Measurements from ENCODE around the gene BTBD9.
A peak's percentile ranks its signal among the peaks of the same experiment; 100 is the strongest.

Gene BTBD9

DNA sequence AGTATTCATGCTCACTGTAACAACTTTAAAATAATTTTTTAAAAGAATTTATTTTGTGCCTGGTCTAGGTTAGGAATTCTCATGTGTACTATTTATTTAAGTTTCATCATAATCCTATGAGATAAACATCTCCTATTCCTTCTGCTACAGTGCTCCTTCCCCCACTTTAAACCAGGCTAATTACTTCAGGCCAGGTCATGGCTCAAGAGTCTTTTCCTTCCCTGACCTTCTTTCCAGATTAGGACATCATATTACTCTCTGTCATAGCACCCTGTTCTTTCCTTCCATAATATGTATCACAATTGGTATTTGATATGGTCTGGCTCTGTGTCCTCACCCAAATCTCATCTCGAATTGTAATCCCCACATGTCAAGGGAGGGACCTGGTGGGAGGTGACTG, 239.0 kb downstream of the BTBD9 start:
- no peak for ATAC-seq
- no peak for TF ChIP-seq GLIS3 (CRISPR knock-in tag; IDR thresholded peaks at IDR 0.05)

DNA sequence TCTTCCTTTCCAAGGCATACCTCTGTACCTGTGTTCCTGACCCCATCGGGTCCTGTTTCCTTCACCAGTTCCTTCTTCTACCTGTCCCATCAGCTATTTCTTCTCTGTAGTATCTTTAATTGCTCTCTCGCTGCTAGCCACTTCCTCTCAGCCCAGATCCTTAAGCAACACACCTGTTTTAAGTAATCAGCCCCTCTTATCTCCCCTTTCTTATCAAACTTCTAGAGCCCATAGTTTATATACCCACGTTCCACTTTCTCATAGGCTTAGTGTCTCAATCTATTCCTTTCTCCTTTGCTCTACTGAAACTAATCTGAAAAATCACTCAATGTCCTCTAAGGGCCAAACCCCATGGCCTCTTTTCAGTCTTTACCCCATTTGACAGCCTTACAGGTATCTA, 239.6 kb downstream of the BTBD9 start:
- no peak for ATAC-seq

GRCh38 chr6:38396209-38396608, 243.5 kb downstream of the BTBD9 start:
- no peak for ATAC-seq
- no peak for TF ChIP-seq GLIS3 (CRISPR knock-in tag; IDR thresholded peaks at IDR 0.05)
- TF ChIP-seq OSR1 (CRISPR knock-in tag; IDR thresholded peaks at IDR 0.05) = no peak

More for the DNA sequence above, 239.6 kb downstream of the BTBD9 start:
- TF ChIP-seq BACH2 (CRISPR knock-in tag; IDR thresholded peaks at IDR 0.05; ENCODE audit: borderline replicate concordance) = no peak
- TF ChIP-seq TSHZ2 (CRISPR knock-in tag; IDR thresholded peaks at IDR 0.05) = no peak
- TF ChIP-seq ESRRG (CRISPR knock-in tag; IDR thresholded peaks at IDR 0.05) = no peak
- TF ChIP-seq TCF4 (CRISPR knock-in tag; IDR thresholded peaks at IDR 0.05; ENCODE audit: borderline replicate concordance) = no peak
- TF ChIP-seq GLIS3 (CRISPR knock-in tag; IDR thresholded peaks at IDR 0.05) = no peak
- no peak for TF ChIP-seq PATZ1 (CRISPR knock-in tag; IDR thresholded peaks at IDR 0.05; ENCODE audit: borderline replicate concordance)
- no peak for TF ChIP-seq RARB (CRISPR knock-in tag; IDR thresholded peaks at IDR 0.05)
- no peak for TF ChIP-seq ISL1 (CRISPR knock-in tag; IDR thresholded peaks at IDR 0.05)
- no peak for TF ChIP-seq ZNF70 (CRISPR knock-in tag; IDR thresholded peaks at IDR 0.05)
- no peak for TF ChIP-seq PPARA (CRISPR knock-in tag; IDR thresholded peaks at IDR 0.05; ENCODE audit: borderline replicate concordance)

- no peak for ATAC-seq
- no peak for TF ChIP-seq ZNF8 (CRISPR knock-in tag; IDR thresholded peaks at IDR 0.05)
- TF ChIP-seq ISL1 (CRISPR knock-in tag; IDR thresholded peaks at IDR 0.05) = no peak
- no peak for TF ChIP-seq PATZ1 (CRISPR knock-in tag; IDR thresholded peaks at IDR 0.05; ENCODE audit: borderline replicate concordance)
These were observed 245.7 kb downstream of the BTBD9 start for GRCh38 chr6:38393986-38394385.

DNA sequence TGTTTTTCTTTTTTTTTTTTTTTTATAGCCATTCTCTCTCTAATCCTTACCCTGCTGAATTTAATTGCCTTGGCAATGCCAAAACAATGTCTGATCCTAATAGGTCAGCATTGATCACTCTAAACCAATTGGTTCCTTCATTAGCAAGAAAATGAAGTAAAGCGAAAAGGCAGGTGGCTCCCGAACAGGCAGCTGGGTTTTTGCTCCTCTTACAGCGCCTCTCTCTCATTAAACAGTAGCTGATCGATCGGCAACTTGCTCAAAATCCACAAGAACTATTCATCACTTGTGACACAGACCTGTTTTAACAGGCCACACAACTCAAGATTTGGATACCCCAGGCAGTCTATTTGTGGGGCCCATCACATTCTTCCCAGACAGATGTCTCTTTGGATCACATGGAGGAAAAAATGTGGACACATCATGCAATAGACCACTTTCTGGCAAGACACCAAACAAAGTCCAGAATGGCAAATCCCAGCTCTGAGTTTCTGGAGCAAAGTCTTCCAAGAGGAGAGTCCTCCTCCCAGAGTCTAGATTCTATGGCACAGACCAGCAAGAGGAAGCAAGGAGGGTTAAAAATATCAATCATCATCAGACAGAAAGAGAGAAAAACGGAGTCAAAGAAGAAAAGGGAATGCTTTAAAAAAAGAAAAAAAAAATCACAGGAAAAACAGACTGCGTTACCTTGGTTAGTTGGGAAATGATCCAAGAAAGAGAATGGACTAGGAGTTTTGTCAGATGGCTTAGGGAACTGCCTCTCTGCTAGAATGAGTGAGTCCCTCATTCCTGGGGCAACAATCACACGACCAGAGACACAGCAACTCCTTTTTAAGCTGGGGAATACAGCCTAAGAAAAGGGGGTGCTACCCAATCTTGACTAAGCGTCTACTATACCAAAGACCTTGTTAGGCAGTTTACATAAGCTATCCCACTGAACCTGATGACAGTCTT, 247.8 kb downstream of the BTBD9 start:
- peak; percentile 34; the same call in 1 of the 3 replicates for ATAC-seq
- no peak for TF ChIP-seq TOX (CRISPR knock-in tag; IDR thresholded peaks at IDR 0.05; ENCODE audit: borderline replicate concordance)
- TF ChIP-seq PATZ1 (CRISPR knock-in tag; IDR thresholded peaks at IDR 0.05; ENCODE audit: borderline replicate concordance) = no peak
- TF ChIP-seq TSHZ2 (CRISPR knock-in tag; IDR thresholded peaks at IDR 0.05) = no peak
- no peak for TF ChIP-seq ZNF565 (CRISPR knock-in tag; conservative IDR thresholded peaks at IDR 0.05; ENCODE audit: low read depth)
- TF ChIP-seq, protein P1, sequence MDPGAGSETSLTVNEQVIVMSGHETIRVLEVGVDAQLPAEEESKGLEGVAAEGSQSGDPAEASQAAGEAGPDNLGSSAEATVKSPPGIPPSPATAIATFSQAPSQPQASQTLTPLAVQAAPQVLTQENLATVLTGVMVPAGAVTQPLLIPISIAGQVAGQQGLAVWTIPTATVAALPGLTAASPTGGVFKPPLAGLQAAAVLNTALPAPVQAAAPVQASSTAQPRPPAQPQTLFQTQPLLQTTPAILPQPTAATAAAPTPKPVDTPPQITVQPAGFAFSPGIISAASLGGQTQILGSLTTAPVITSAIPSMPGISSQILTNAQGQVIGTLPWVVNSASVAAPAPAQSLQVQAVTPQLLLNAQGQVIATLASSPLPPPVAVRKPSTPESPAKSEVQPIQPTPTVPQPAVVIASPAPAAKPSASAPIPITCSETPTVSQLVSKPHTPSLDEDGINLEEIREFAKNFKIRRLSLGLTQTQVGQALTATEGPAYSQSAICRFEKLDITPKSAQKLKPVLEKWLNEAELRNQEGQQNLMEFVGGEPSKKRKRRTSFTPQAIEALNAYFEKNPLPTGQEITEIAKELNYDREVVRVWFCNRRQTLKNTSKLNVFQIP (CRISPR knock-in tag; IDR thresholded peaks at IDR 0.05; ENCODE audit: borderline replicate concordance, low read depth) = no peak
- TF ChIP-seq GLIS3 (CRISPR knock-in tag; IDR thresholded peaks at IDR 0.05) = no peak
- no peak for TF ChIP-seq ZFP3 (CRISPR knock-in tag; IDR thresholded peaks at IDR 0.05)
- no peak for TF ChIP-seq PPARA (CRISPR knock-in tag; IDR thresholded peaks at IDR 0.05; ENCODE audit: borderline replicate concordance)
- TF ChIP-seq TCF4 (CRISPR knock-in tag; IDR thresholded peaks at IDR 0.05; ENCODE audit: borderline replicate concordance) = no peak
- TF ChIP-seq, protein P2, sequence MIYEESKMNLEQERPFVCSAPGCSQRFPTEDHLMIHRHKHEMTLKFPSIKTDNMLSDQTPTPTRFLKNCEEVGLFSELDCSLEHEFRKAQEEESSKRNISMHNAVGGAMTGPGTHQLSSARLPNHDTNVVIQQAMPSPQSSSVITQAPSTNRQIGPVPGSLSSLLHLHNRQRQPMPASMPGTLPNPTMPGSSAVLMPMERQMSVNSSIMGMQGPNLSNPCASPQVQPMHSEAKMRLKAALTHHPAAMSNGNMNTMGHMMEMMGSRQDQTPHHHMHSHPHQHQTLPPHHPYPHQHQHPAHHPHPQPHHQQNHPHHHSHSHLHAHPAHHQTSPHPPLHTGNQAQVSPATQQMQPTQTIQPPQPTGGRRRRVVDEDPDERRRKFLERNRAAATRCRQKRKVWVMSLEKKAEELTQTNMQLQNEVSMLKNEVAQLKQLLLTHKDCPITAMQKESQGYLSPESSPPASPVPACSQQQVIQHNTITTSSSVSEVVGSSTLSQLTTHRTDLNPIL (CRISPR knock-in tag; IDR thresholded peaks at IDR 0.05; ENCODE audit: low read depth) = no peak
- no peak for TF ChIP-seq BACH2 (CRISPR knock-in tag; IDR thresholded peaks at IDR 0.05; ENCODE audit: borderline replicate concordance)
